Measurements from ENCODE around the gene LPCAT1. TPM values are rescaled to one million over a fixed set of nuclear protein-coding genes. Genes with fewer than 3 reads are reported as not detected.

Gene LPCAT1
- total and polyA plus RNA-seq, 10 of the 15 experiments (the other 5 are each of a cell fraction or from before 2014, with no cell fraction given): 2.3 to 109 (median 72.7) TPM

- in situ Hi-C loops (cut with MboI): no loop called here
- no TSS peak for BruUV-seq (replicated peaks)
- Histone ChIP-seq H3K4me3 (no peak overlapping the region), H3K9me3 (replicated peaks; ENCODE audit: control insufficient read depth, insufficient read depth, low read length) (no peaks in the 10 kb centered on the region), H3K4me2 (ENCODE audit: control insufficient read depth, insufficient read depth) (no peak overlapping the region), H3K79me2 (ENCODE audit: control insufficient read depth, insufficient read depth, low read length) (peaks cover 10% of the 10 kb centered on the region), H3K27me3 (replicated peaks in 1 of 2; ENCODE audit: control insufficient read depth in 2 of 2, insufficient read depth in 2 of 2, low read length in 1 of 2) (no peaks in the 10 kb centered on the region), H3K36me3 (ENCODE audit: control insufficient read depth in 2 of 2, insufficient read depth in 2 of 2, low read length in 1 of 2) (no peaks in the 10 kb centered on the region), H3K9ac (ENCODE audit: control insufficient read depth, insufficient read depth, low read length) (no peak overlapping the region), H3K27ac (ENCODE audit: control insufficient read depth, insufficient read depth) (no peak overlapping the region), H3K4me1 (ENCODE audit: control insufficient read depth, insufficient read depth, low read length) (peaks cover 16% of the 10 kb centered on the region), H4K20me1 (ENCODE audit: control insufficient read depth, insufficient read depth) (no peaks in the 10 kb centered on the region), H2AFZ (ENCODE audit: control insufficient read depth, low read depth, low read length) (no peak overlapping the region)
- no peak for FAIRE-seq
- ChIA-PET POLR2A (interaction anchor here (1.0 to 1.4 kb wide), 2 partner anchors 24 to 28 kb away, joined by 3 read pairs; no protein-coding TSS in a partner anchor), RAD21 (ENCODE audit: unreplicated experiment) (no interaction called here), SMC1A (ENCODE audit: uncharacterized antibody, unreplicated experiment) (interaction anchor here (0.7 to 1.9 kb wide), 2 partner anchors 8 to 28 kb away, joined by 3 to 12 read pairs; no protein-coding TSS in a partner anchor), CTCF (interaction anchor here (0.6 to 1.7 kb wide), 4 partner anchors 24 to 48 kb away, joined by 3 to 7 read pairs (median 4); no protein-coding TSS in a partner anchor)
- DNase-seq (ENCODE audit: low read depth, low spot score): no peak
- TF ChIP-seq SMARCA5 (IDR thresholded peaks at IDR 0.05) (no peak), IRF3 (IDR thresholded peaks at IDR 0.05) (no peak), E2F4 (IDR thresholded peaks at IDR 0.05; ENCODE audit: low read depth, low read length) (no peak), TCF12 (IDR thresholded peaks at IDR 0.05; ENCODE audit: low read depth, low read length) (no peak)
- ATAC-seq: no peak
- intact Hi-C loops (cut with micrococcal nuclease; ENCODE audit: unreplicated experiment): no loop called here
- 69% methylated on average over 12 of the region's 12 CpGs for WGBS (ENCODE audit: insufficient coverage, insufficient replicate concordance, low lambda C conversion rate, missing lambda C conversion rate)
Measured at GRCh38 chr5:1527533-1528205, 3.9 kb upstream of the LPCAT1 start.
